SU-DHL-6 (cell line): Measurements from ENCODE around the gene BMP7.

ENCODE experiments used
- EZH2phosphoT487 ChIP-seq: fragments of 200-600 bp; sonication (generic), shearing (Covaris generic); conservative IDR thresholded peaks from 2 replicates; pipeline ENCODE4 v1.6.1; 2018; ENCODE audit warnings: mild to moderate bottlenecking, antibody characterized with exemption, low read length, moderate library complexity, mixed read lengths
- TF ChIP-seq, protein P1 (sequence below): fragments of 200-600 bp; sonication (generic); IDR thresholded peaks from one replicate; pipeline ENCODE4 v1.5.1; 2017; ENCODE audit warnings: antibody characterized with exemption, mild to moderate bottlenecking, low read length, moderate library complexity; ENCODE audit not compliant: insufficient read depth, poor library complexity, severe bottlenecking

GRCh38 chr20:57203204-57203603 is 63.2 kb downstream of the BMP7 start:
- no peak for TF ChIP-seq EZH2phosphoT487
- TF ChIP-seq, protein P1, sequence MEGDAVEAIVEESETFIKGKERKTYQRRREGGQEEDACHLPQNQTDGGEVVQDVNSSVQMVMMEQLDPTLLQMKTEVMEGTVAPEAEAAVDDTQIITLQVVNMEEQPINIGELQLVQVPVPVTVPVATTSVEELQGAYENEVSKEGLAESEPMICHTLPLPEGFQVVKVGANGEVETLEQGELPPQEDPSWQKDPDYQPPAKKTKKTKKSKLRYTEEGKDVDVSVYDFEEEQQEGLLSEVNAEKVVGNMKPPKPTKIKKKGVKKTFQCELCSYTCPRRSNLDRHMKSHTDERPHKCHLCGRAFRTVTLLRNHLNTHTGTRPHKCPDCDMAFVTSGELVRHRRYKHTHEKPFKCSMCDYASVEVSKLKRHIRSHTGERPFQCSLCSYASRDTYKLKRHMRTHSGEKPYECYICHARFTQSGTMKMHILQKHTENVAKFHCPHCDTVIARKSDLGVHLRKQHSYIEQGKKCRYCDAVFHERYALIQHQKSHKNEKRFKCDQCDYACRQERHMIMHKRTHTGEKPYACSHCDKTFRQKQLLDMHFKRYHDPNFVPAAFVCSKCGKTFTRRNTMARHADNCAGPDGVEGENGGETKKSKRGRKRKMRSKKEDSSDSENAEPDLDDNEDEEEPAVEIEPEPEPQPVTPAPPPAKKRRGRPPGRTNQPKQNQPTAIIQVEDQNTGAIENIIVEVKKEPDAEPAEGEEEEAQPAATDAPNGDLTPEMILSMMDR = no peak
